Activated naive CD8-positive, alpha-beta T cell (primary cell): ENCODE results near the gene CACNA1I.

Experiments
- H3K27ac Mint-ChIP-seq: one replicate; pipeline ENCODE4 v1.8.0; 2021; ENCODE audit warnings: mixed read lengths
- H3K27me3 Mint-ChIP-seq: one replicate; pipeline ENCODE4 v1.8.0; 2021; ENCODE audit warnings: mixed read lengths
- H3K36me3 Mint-ChIP-seq: one replicate; pipeline ENCODE4 v1.8.0; 2021; ENCODE audit warnings: mixed read lengths
- H3K4me1 Mint-ChIP-seq: one replicate; pipeline ENCODE4 v1.8.0; 2021; ENCODE audit warnings: low read depth, mixed read lengths
- H3K4me3 Mint-ChIP-seq: one replicate; pipeline ENCODE4 v1.8.0; 2021; ENCODE audit warnings: mild to moderate bottlenecking, mixed read lengths
- H3K9me3 Mint-ChIP-seq: one replicate; pipeline ENCODE4 v1.8.0; 2021; ENCODE audit warnings: low read depth, mixed read lengths

Gene CACNA1I

DNA sequence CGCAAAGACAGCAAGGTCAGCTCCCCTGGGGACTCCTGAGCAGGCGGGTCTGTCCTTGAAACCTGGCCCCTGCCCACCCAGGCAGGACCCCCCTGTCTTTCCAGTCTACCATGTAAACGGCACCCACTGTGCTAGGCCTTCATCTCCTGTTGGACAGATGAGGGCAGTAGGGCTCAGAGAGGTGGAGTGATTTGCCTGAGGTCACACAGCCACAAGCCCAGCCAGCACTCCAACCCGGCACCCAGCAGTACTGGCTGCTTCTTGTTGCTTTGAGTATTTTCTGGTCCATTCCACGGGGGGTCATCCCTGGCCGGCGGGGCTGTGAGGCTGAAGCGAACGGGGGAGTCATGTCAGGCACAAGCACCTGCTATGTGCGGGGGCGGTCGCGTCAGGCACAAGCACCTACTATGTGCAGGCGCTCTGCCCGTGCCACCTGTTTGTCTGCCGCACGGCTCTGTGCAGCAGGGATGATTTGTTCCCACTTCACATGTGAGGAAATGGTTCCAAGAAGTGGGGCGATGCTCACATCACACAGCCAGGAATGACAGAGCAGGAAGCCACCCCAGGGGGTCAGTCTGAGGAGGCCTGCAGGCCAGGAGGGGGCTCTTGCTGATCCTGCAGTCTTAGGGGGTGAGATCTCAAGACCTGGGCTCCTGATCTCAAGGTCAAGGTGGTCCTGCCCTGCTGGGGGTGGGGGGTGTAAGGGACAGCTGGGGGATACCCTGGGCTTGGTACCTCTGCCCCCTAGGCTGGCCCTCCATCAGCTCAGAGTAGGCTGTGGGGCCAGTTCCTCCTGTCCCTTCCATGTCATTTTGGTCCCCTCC lies 110.7 kb downstream of the CACNA1I start:
- Mint-ChIP-seq H3K4me3 (no peak overlapping the region), H3K4me1 (peaks cover 2% of the 10 kb centered on the region), H3K27me3 (peaks cover 1% of the 10 kb centered on the region), H3K27ac (no peak overlapping the region), H3K9me3 (no peaks in the 10 kb centered on the region), H3K36me3 (no peaks in the 10 kb centered on the region)

DNA sequence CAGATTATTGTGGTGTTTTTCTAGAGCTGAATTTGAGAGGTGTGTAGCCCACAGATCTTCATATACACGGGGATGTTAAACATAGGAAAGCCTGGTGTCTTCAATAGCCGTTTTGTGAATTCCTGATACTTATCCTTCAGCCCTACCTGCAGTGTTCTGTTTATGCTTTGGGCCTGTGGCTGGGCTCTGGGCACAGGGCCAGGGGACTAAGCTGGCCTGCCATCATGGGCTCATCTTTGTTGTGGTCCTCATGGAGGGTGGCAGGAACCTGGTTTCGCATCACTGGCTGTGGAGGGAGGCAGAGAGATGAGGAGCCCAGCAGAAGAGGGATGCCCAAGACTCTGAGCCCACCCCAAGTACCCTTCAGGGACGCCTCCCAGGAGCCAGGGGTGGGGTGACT lies 112.4 kb downstream of the CACNA1I start:
- H3K9me3 Mint-ChIP-seq: no peaks in the 10 kb centered on the region

DNA sequence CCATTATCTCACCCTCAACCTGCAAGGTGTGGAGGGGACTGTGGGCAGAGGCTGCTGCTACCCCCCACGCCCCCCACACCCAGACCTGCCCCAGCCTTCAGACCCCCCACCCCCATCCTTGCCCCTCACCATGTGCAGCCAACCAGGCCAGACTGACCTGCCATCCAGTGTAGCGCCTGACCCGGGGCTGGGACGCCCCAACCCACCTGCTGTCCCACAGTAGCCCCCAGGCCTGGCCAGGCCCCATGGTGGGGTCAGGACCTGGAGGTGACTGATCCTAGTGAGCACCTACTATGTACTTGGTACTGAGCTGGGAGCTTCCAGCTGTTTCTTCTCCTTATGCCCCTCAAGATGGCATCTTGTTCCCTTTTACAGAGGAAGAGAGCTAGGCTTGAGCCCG lies 113.1 kb downstream of the CACNA1I start:
- Mint-ChIP-seq H3K4me3 (no peak overlapping the region), H3K27ac (no peak overlapping the region), H3K27me3 (peaks cover 8% of the 10 kb centered on the region), H3K4me1 (peaks cover 2% of the 10 kb centered on the region), H3K36me3 (no peaks in the 10 kb centered on the region), H3K9me3 (no peaks in the 10 kb centered on the region)

More for the DNA sequence above, 112.4 kb downstream of the CACNA1I start:
- Mint-ChIP-seq H3K27me3 (peaks cover 7% of the 10 kb centered on the region), H3K36me3 (no peaks in the 10 kb centered on the region), H3K4me1 (peaks cover 2% of the 10 kb centered on the region), H3K27ac (no peak overlapping the region), H3K4me3 (no peak overlapping the region)

DNA sequence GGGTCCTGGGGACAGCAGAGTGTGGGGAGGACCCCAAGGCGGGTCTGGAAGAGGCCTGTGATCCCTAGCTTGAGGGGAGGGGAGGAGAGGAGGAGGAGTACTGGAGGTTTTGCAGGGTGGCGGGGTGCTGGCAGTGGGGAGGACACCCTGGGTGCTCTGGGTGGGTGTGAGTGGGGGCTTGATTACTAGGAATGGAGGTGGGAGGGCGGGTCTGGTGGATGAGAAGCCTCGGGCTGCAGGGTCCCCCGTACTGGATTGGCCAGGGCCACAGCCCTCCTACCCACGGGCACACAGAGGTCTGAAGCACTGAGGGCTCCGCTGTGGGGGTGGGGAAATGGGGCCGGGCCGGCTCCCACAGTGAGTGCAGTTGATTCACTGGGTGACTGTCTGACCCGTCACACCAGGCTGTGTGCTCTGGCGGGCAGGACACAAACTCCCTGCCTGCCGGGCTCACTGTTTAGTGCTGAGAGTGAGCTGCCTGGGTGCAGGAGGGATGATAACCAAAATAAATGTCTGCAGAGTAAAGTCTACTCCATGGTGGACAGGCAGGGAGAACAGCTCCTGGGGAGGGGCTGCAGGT lies 114.2 kb downstream of the CACNA1I start:
- peaks cover 13% of the 10 kb centered on the region for H3K27me3 Mint-ChIP-seq
- no peaks in the 10 kb centered on the region for H3K9me3 Mint-ChIP-seq
- H3K36me3 Mint-ChIP-seq: no peaks in the 10 kb centered on the region
- H3K4me1 Mint-ChIP-seq: peaks cover 2% of the 10 kb centered on the region
- no peak overlapping the region for H3K27ac Mint-ChIP-seq
- H3K4me3 Mint-ChIP-seq: peak overlapping the region; percentile 62

DNA sequence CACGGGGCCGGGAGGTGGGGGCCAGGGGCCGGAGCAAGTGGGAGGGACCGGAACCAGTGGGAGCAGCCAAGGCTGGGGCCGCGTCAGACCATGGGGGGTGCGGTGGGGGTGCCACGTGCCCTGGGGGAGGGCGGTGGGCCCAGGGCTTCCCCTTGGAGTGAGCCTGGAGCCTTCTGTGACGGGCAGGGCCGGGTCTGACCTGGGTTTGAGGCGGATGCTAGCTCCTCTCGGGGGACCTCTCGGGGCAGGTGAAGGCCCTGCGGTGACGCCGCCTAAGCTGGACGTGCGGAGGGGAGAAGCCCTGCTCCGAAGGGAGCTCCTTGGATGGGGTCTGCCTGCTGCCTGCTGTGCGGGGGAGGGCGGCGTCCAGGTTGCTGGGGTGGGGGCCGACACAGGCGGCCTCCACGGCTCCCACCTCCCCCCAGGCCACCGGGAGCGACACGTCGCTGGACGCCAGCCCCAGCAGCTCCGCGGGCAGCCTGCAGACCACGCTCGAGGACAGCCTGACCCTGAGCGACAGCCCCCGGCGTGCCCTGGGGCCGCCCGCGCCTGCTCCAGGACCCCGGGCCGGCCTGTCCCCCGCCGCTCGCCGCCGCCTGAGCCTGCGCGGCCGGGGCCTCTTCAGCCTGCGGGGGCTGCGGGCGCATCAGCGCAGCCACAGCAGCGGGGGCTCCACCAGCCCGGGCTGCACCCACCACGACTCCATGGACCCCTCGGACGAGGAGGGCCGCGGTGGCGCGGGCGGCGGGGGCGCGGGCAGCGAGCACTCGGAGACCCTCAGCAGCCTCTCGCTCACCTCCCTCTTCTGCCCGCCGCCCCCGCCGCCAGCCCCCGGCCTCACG lies 115.0 kb downstream of the CACNA1I start:
- no peaks in the 10 kb centered on the region for H3K36me3 Mint-ChIP-seq
- peaks cover 2% of the 10 kb centered on the region for H3K4me1 Mint-ChIP-seq
- no peak overlapping the region for H3K4me3 Mint-ChIP-seq
- H3K27me3 Mint-ChIP-seq: peaks cover 13% of the 10 kb centered on the region
- no peaks in the 10 kb centered on the region for H3K9me3 Mint-ChIP-seq
- no peak overlapping the region for H3K27ac Mint-ChIP-seq

DNA sequence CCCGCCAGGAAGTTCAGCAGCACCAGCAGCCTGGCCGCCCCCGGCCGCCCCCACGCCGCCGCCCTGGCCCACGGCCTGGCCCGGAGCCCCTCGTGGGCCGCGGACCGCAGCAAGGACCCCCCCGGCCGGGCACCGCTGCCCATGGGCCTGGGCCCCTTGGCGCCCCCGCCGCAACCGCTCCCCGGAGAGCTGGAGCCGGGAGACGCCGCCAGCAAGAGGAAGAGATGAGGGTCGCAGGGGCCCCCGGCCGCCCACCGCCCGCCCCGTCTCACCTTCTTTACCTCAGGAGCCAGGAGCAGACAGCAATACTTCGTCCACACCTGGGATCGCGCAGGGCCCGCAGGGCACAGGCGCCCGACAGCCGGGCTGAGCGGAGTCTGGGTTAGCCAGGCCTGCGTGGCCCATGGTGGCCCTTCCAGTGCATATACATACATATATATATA lies 115.6 kb downstream of the CACNA1I start:
- Mint-ChIP-seq H3K27me3 (peaks cover 14% of the 10 kb centered on the region), H3K9me3 (no peaks in the 10 kb centered on the region), H3K27ac (no peak overlapping the region), H3K4me1 (peaks cover 5% of the 10 kb centered on the region), H3K36me3 (no peaks in the 10 kb centered on the region), H3K4me3 (peak overlapping the region; percentile 49)

DNA sequence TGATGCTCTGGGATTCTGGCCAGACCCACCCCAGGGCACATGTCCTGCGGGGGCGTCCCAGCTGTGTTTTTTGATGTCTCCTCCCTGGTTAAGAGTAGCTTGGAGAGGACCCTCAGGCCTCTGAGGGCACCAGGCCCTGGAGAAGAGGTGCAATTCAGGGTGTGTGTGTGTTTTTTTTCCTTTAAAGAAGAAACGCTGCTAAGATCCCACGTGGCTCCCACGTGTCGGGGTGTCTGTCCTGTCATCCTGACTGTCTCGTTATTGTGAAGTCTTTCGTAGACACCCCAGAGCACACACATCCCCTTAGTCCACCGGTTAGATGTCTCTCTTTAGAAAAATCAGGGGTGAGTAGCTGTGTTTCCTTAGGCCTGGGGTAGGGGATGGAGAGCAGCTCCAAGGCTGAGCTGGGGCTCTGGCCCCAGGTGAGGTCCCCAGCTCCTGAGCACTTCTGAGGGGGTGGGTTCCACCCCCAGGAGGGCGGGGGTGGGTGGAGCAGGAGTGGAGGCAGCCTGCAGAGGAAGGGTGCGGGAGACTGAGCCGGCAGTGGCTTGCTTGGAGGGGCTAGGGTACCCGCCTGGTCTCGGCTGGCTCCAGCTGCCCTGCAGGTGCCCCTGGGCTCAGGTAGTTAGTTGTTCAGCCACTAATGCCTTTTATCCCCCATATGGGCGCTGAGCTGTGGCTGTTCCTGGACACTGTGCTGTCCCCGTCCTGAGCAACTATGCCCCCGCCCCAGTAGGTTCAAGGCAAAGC lies 116.4 kb downstream of the CACNA1I start:
- Mint-ChIP-seq H3K27me3 (peaks cover 15% of the 10 kb centered on the region), H3K36me3 (no peaks in the 10 kb centered on the region), H3K27ac (no peak overlapping the region), H3K4me1 (peaks cover 5% of the 10 kb centered on the region), H3K4me3 (no peak overlapping the region), H3K9me3 (no peaks in the 10 kb centered on the region)

DNA sequence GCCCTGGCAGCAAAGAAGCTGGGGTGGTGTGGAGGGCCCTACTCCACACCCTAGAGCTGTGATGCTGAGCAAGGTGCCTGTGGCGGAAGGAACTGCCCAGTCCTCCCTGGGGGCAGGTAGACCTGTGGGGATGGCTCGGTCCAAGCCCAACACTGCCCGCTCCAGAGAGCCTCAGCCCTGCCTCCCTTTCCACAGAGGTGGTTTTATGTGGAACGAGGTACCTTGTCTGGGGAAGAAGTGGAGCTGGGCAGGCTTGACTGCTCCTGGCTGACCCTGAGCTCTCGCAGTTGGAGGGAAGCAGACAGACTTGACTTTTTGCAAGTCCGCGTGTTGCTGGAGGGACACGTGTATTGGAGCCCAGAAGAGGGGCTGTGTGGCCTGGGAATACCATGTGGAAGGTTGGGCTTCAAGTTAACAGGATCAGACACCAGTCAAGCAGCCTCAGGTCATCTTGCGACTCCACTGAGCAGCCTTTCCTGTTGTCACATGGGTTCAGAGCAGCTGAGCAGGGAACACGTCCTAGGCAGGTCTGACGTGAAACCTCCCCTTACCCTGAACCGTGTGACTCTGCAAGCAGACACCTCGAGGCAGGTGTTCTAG lies 117.7 kb downstream of the CACNA1I start:
- Mint-ChIP-seq H3K36me3 (no peaks in the 10 kb centered on the region), H3K27ac (no peak overlapping the region), H3K4me3 (no peak overlapping the region), H3K4me1 (peaks cover 5% of the 10 kb centered on the region), H3K27me3 (peaks cover 15% of the 10 kb centered on the region), H3K9me3 (no peaks in the 10 kb centered on the region)

DNA sequence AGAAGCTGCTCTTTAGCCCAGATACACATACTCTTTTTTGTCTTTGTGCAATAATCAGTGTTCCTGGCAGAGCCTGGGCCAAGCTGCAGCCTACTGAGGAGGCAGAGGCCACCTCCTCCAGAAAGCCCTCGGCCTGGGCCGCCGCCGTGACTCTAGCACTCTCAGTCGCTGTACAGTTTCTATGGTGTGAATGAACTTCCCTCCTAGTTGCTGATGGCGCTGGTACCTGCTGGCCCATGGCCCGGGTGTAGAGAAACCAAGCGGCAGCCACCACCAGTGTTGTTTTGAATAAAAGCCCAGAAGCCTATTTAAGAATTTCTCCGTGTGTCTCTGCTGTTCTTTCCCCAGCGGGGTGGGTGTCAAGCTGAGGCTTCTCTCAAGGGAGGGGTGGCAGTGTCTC lies 118.9 kb downstream of the CACNA1I start:
- Mint-ChIP-seq H3K9me3 (no peaks in the 10 kb centered on the region), H3K4me3 (no peak overlapping the region), H3K4me1 (peaks cover 5% of the 10 kb centered on the region), H3K27me3 (peaks cover 15% of the 10 kb centered on the region), H3K36me3 (no peaks in the 10 kb centered on the region), H3K27ac (no peak overlapping the region)

DNA sequence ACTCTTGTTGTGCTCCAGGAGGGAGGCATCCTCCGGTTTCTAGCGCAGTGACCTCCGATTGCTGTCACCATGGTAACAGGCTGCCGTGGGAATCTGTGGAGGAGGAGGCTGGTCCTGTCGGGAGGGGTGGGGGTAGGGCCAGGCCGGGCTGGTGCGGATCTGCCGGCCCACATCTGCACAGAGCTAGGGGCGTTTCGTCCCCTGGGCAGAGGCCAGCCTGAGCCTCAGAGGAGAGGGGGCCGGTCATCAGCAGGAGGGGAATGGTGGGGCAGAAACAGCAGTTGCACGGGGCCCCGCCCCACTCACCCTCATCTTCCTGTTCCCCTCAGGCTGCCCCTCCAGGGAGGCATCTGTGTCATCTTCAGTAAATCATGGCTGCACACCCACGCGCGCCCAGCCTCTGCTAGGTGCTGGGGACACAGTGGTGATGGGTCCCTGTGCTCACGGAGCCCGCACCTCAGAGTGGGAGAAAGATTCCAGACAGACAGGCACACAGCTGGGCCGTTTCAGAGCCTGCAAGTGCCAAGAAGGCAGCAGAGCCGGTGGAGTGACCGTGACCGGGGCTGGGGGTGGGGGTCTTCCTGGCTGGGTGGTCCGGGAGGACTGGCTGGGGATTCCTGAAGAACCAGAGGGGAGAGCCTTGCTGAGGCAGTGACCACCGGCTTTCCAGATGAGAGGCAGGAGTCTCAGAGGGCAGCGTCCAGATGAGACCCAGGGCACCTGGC lies 120.5 kb downstream of the CACNA1I start:
- Mint-ChIP-seq H3K4me3 (no peak overlapping the region), H3K36me3 (no peaks in the 10 kb centered on the region), H3K27me3 (peaks cover 15% of the 10 kb centered on the region)

DNA sequence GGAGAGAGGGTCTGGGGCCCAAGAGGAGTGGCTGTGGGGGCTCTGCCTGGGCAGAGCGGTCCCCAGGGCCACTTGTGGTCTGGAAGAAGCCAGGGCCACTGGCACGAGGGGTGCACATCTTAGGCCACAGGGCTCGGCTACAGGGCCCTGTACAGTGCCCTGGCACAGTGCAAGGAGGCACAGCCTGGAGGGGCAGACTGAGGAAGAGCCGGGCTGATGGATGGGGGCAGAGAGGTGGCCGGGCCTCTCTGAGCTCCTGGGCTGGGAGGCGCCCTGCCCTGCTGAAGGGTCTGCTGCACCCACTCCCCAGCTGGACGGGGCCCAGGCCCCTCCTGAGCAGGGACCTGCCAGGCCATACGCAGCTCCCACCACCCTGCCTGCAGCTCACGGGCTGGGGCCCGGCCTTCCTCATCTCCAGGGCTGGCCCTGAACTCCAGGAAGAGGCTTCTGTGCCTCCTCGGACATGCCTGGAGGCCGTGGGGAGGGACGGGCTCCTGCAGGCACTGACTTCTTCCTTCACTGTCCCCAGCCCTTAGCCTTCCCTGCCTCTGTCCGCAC lies 123.5 kb downstream of the CACNA1I start:
- Mint-ChIP-seq H3K27me3 (peaks cover 7% of the 10 kb centered on the region), H3K36me3 (no peaks in the 10 kb centered on the region), H3K27ac (no peak overlapping the region), H3K9me3 (no peaks in the 10 kb centered on the region), H3K4me1 (peaks cover 3% of the 10 kb centered on the region), H3K4me3 (no peak overlapping the region)

More for the DNA sequence above, 120.5 kb downstream of the CACNA1I start:
- Mint-ChIP-seq H3K4me1 (peaks cover 3% of the 10 kb centered on the region), H3K9me3 (no peaks in the 10 kb centered on the region), H3K27ac (no peak overlapping the region)

DNA sequence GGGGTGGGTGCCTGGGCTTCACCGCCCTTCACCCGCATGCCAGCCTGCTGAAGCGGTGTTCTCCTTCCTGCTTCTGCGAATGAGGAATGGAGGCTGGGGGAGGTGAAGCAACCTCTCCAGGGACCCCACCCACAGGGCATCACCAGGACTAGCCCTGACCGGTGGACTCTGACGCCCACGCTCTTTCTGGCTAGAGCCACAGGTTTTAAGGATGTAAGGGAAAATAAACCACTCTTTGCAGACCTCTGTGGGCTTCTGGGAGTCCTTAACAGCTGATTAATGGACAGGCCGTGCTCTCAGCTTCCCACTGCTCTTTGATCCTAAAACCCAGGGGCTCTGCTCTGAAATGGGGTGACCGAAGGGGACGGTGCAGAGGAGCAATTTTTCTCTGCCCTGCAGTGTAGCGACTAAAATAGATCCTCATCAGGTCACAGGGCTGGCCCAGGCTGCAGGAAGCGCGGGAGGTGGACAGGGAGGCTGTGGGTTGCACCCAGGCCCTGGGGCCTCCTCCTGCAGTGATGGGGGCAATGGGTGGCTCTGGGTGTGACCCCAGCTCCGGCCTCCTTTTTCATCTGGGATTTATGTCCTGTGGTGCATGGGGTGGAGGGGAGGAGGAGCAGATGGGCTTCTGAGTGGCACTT lies 127.4 kb downstream of the CACNA1I start:
- H3K36me3 Mint-ChIP-seq: no peaks in the 10 kb centered on the region
- H3K4me1 Mint-ChIP-seq: no peaks in the 10 kb centered on the region
- peaks cover 2% of the 10 kb centered on the region for H3K27me3 Mint-ChIP-seq
- no peaks in the 10 kb centered on the region for H3K9me3 Mint-ChIP-seq
- H3K4me3 Mint-ChIP-seq: no peak overlapping the region
- no peak overlapping the region for H3K27ac Mint-ChIP-seq

DNA sequence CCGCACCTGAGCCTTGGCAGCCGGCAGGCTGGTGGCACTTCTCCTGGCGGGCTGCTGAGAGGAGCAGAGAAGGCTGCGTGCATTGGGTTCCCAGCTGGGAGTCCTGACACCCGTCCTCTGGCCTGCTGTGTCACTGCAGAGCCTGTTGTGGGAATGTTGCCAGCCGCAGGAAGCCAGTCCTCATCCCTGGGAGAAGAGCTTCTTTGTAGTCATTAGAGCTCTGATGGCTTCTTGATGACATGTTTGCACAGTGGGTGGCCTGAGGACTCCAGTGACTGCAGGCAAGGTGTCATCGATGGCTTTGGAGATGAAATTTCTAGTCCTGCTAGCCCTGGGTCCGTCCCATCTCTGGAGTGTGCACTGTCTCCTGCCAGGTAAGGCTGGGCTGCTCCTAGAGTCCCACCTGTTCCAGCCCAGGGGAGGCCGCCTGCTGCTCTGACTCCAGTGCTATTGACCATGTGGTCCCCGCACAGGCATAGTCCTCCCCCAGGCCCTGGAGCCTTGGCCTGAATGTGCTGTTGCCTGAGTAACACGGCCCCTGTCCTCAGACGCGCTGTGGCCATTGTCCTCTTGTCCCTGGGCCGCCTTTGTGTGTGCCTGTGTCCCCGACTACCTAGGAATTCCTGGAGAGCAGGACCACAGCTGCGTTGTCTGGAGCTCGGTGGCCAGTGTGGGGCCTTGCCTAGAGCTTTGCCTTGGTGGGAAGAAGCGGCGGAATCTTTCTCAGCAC lies 129.2 kb downstream of the CACNA1I start:
- Mint-ChIP-seq H3K27ac (no peak overlapping the region), H3K4me3 (no peak overlapping the region), H3K4me1 (no peaks in the 10 kb centered on the region), H3K27me3 (peaks cover 2% of the 10 kb centered on the region), H3K9me3 (no peaks in the 10 kb centered on the region), H3K36me3 (no peaks in the 10 kb centered on the region)
